HUDEP-2 (cell line): Measurements from ENCODE around the gene IL18.
A peak's percentile ranks its signal among the peaks of the same experiment; 100 is the strongest.
"Not testable (repeated sequence)": the region's sequence is repeated elsewhere in the genome, so short reads cannot be mapped to it uniquely, and the experiment has no call there.

Experiments used
- DNase-seq, 76 experiments: peaks; one replicate each; lab custom pipeline; 2025; ENCODE audit not compliant: unreplicated experiment in 76 of 76; lab: John Stamatoyannopoulos, UW

Gene IL18

GRCh38 chr11:112163875-112164685 lies at the start of gene IL18:
TSS of gene IL18 (minus strand) at chr11:112164094. CDS start at chr11:112155053, 9,041 bp downstream.
- peak in 14 of 76 experiments; percentile 1 to 30 (median 14) for DNase-seq

GRCh38 chr11:112212710-112213109 lies 48.8 kb upstream of the IL18 start:
- peak in 1 of 76 experiments; percentile 5 for DNase-seq

- DNase-seq: no peak
Observed at GRCh38 chr11:112212290-112212689, 48.4 kb upstream of the IL18 start.

GRCh38 chr11:112211536-112211935 lies 47.6 kb upstream of the IL18 start:
- DNase-seq: no peak

GRCh38 chr11:112210890-112211289 lies 47.0 kb upstream of the IL18 start:
- no peak for DNase-seq

GRCh38 chr11:112206071-112206470 lies 42.2 kb upstream of the IL18 start:
- DNase-seq: no peak

GRCh38 chr11:112200252-112200651 lies 36.4 kb upstream of the IL18 start:
- DNase-seq: no peak

GRCh38 chr11:112199101-112199500 lies 35.2 kb upstream of the IL18 start:
- DNase-seq: not testable (repeated sequence)

- no peak for DNase-seq
Observed at GRCh38 chr11:112196519-112197087, 32.7 kb upstream of the IL18 start.

- DNase-seq: no peak
Observed at GRCh38 chr11:112195951-112196351, 32.1 kb upstream of the IL18 start.

- DNase-seq: not testable (repeated sequence)
Observed at GRCh38 chr11:112195113-112195512, 31.2 kb upstream of the IL18 start.

- DNase-seq: no peak
Observed at GRCh38 chr11:112186304-112186703, 22.4 kb upstream of the IL18 start.

- no peak for DNase-seq
Observed at GRCh38 chr11:112185883-112186282, 22.0 kb upstream of the IL18 start.

- no peak for DNase-seq
Observed at GRCh38 chr11:112182867-112183266, 19.0 kb upstream of the IL18 start.

GRCh38 chr11:112179601-112180000 lies 15.7 kb upstream of the IL18 start:
- DNase-seq: no peak

GRCh38 chr11:112178936-112179335 lies 15.0 kb upstream of the IL18 start:
- no peak for DNase-seq

- DNase-seq: no peak
Observed at GRCh38 chr11:112178428-112178827, 14.5 kb upstream of the IL18 start.

- no peak for DNase-seq
Observed at GRCh38 chr11:112177589-112177988, 13.7 kb upstream of the IL18 start.

- DNase-seq: no peak
Observed at GRCh38 chr11:112176077-112176476, 12.2 kb upstream of the IL18 start.

GRCh38 chr11:112175599-112175952 lies 11.7 kb upstream of the IL18 start:
- no peak for DNase-seq

- peak in 37 of 76 experiments; percentile 1 to 64 (median 27) for DNase-seq
Observed at GRCh38 chr11:112174789-112175598, 11.1 kb upstream of the IL18 start, which contains the start of gene BCO2. TSS of gene BCO2 (plus strand) at chr11:112175512. CDS start at chr11:112175602, 90 bp downstream.
